OCI-LY3 (cell line): Measurements from ENCODE around the gene STKLD1.
A peak's percentile ranks its signal among the peaks of the same experiment; 100 is the strongest.

Experiments
- CTCF ChIP-seq: fragments of 200-600, 300-600 bp; sonication (generic); IDR thresholded peaks from 2 replicates; pipeline ENCODE4 v1.5.1; 2014; ENCODE audit warnings: antibody characterized with exemption, low read length, low read depth
- EZH2phosphoT487 ChIP-seq: fragments of 200-600 bp; shearing (Covaris generic); IDR thresholded peaks from 2 replicates; pipeline ENCODE4 v1.6.1; 2018; ENCODE audit warnings: antibody characterized with exemption, mixed run types, low read depth

- TF ChIP-seq CTCF (peak; percentile 20), EZH2phosphoT487 (no peak)
These were observed 20.8 kb downstream of the STKLD1 start for GRCh38 chr9:133396952-133397351.
